ENCODE measurements around the gene CDHR2. TPM values are rescaled to one million over a fixed set of nuclear protein-coding genes. Genes with fewer than 3 reads are reported as not detected.

Gene CDHR2
- total and polyA plus RNA-seq, 2 donors (not counting 3 experiments of a cell fraction or from before 2014, with no cell fraction given): not detected

GRCh38 chr5:176535664-176536131, 13.4 kb upstream of the CDHR2 start:
- H3K4me3 ChIP-seq (replicated peaks in 1 of 3; ENCODE audit: insufficient read depth in 1 of 3, low read depth in 1 of 3, low read length in 3 of 3): peak overlapping the region; percentile 53 to 79 (median 73)
- H3K9me3 ChIP-seq (replicated peaks; ENCODE audit: control insufficient read depth, insufficient read depth, low read length): no peaks in the 10 kb centered on the region
- H3K4me1 ChIP-seq (ENCODE audit: control insufficient read depth, extremely low read depth, insufficient read depth, low read length): peaks cover 40% of the 10 kb centered on the region
- peak overlapping the region; percentile 83 for H3K27ac ChIP-seq (ENCODE audit: insufficient read depth, low read depth, low read length)
- dilution Hi-C loops (cut with MboI; ENCODE audit: extremely low pct_ligation_motif_present, low sequenced_read_pairs) (no loop called here), intact Hi-C loops (cut with micrococcal nuclease) (loop anchor here (2.0 to 10.0 kb wide), 4 partner anchors 79 to 959 kb away; partner anchors contain the start of genes KIAA1191 and PDLIM7)
- TF ChIP-seq POLR2AphosphoS5 (IDR thresholded peaks at IDR 0.05; ENCODE audit: insufficient read depth, low read depth, low read length) (no peak), MYC (IDR thresholded peaks at IDR 0.05; ENCODE audit: low read depth, low read length) (no peak), FOS (IDR thresholded peaks at IDR 0.05; ENCODE audit: borderline replicate concordance, insufficient read depth, low read length) (no peak), CTCF (IDR thresholded peaks at IDR 0.05; ENCODE audit: extremely low read depth in 1 of 2, insufficient read depth in 1 of 2, low read depth in 1 of 2, low read length in 2 of 2) (no peak), JUN (IDR thresholded peaks at IDR 0.05; ENCODE audit: borderline replicate concordance, insufficient read depth, insufficient read length, low read depth) (no peak), POLR2A (IDR thresholded peaks at IDR 0.05; ENCODE audit: low read depth, low read length) (no peak), MAX (IDR thresholded peaks at IDR 0.05; ENCODE audit: insufficient read depth, insufficient read length) (no peak), EZH2 (IDR thresholded peaks at IDR 0.05; ENCODE audit: borderline replicate concordance, low read depth, low read length, severe bottlenecking) (no peak), GATA2 (IDR thresholded peaks at IDR 0.05; ENCODE audit: insufficient read depth, insufficient read length, low read depth, low read length) (no peak)
- peak; percentile 48 for FAIRE-seq
- H2AFZ ChIP-seq (ENCODE audit: low read depth, low read length): no peak overlapping the region
- peak overlapping the region; percentile 86 for H3K9ac ChIP-seq (replicated peaks; ENCODE audit: extremely low read depth, insufficient read depth, low read length)
- ChIA-PET CTCF (interaction anchor here (0.6 to 5.0 kb wide), 5 partner anchors 11 to 806 kb away, joined by 3 to 27 read pairs (median 3); partner anchors contain the start of genes CLTB and FAF2), POLR2A (no interaction called here)
- TSS peak; percentile 15 for BruUV-seq (replicated peaks)
- DNase-seq (ENCODE audit: low read depth, low spot score): peak; percentile 31
- no peaks in the 10 kb centered on the region for H3K27me3 ChIP-seq (ENCODE audit: control insufficient read depth in 2 of 2, insufficient read depth in 2 of 2, low read length in 2 of 2)
- peaks cover 33% of the 10 kb centered on the region for H3K79me2 ChIP-seq (ENCODE audit: control insufficient read depth, insufficient read depth, low read length)
- H3K36me3 ChIP-seq (ENCODE audit: control insufficient read depth in 2 of 2, extremely low read depth in 1 of 2, insufficient read depth in 2 of 2, low read length in 2 of 2): peaks cover 3 to 12% of the 10 kb centered on the region in 2 experiments
- H3K4me2 ChIP-seq (ENCODE audit: insufficient read depth, low read length): peak overlapping the region; percentile 70
- H3K9me1 ChIP-seq (replicated peaks; ENCODE audit: control insufficient read depth, extremely low read depth, insufficient read depth, low read length): no peaks in the 10 kb centered on the region
- no peaks in the 10 kb centered on the region for H4K20me1 ChIP-seq (replicated peaks; ENCODE audit: control insufficient read depth, extremely low read depth, insufficient read depth, low read length)

All from endothelial cell of umbilical vein (primary cell).